Measurements from ENCODE around the gene LRBA.

DNA sequence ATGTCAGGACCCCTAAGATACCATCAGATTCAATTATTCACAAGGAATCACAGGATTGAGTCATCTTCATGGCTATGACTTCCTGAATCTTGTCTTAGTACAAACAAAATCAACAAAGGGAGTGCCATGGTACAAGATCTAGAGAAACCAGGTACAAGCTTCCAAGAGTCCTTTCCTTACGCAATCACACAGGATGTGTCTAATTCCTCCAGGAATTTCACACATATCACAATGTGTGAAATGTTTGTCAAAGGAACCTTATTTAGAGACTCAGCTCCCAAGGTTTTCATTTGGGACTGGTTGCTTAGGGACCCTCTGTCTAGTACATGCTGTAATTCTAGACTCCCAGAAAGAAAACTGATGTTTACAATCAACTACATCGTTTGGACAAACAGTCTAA is 350.1 kb downstream of the LRBA start:
- TF ChIP-seq, protein P1, sequence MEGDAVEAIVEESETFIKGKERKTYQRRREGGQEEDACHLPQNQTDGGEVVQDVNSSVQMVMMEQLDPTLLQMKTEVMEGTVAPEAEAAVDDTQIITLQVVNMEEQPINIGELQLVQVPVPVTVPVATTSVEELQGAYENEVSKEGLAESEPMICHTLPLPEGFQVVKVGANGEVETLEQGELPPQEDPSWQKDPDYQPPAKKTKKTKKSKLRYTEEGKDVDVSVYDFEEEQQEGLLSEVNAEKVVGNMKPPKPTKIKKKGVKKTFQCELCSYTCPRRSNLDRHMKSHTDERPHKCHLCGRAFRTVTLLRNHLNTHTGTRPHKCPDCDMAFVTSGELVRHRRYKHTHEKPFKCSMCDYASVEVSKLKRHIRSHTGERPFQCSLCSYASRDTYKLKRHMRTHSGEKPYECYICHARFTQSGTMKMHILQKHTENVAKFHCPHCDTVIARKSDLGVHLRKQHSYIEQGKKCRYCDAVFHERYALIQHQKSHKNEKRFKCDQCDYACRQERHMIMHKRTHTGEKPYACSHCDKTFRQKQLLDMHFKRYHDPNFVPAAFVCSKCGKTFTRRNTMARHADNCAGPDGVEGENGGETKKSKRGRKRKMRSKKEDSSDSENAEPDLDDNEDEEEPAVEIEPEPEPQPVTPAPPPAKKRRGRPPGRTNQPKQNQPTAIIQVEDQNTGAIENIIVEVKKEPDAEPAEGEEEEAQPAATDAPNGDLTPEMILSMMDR (IDR thresholded peaks at IDR 0.05; ENCODE audit: low read depth, low read length, poor library complexity, severe bottlenecking), result no peak
- TF ChIP-seq EZH2phosphoT487 (IDR thresholded peaks at IDR 0.05; ENCODE audit: borderline replicate concordance, low read length), result no peak
